ENCODE data around the gene MYBBP1A. TPM values are rescaled to one million over a fixed set of nuclear protein-coding genes. Genes with fewer than 3 reads are reported as not detected.

MYBBP1A gene
- total and polyA plus RNA-seq, 9 of the 15 experiments (the other 6 are each of a cell fraction or from before 2014, with no cell fraction given), result 2.0 to 114 (median 47.2) TPM

DNA sequence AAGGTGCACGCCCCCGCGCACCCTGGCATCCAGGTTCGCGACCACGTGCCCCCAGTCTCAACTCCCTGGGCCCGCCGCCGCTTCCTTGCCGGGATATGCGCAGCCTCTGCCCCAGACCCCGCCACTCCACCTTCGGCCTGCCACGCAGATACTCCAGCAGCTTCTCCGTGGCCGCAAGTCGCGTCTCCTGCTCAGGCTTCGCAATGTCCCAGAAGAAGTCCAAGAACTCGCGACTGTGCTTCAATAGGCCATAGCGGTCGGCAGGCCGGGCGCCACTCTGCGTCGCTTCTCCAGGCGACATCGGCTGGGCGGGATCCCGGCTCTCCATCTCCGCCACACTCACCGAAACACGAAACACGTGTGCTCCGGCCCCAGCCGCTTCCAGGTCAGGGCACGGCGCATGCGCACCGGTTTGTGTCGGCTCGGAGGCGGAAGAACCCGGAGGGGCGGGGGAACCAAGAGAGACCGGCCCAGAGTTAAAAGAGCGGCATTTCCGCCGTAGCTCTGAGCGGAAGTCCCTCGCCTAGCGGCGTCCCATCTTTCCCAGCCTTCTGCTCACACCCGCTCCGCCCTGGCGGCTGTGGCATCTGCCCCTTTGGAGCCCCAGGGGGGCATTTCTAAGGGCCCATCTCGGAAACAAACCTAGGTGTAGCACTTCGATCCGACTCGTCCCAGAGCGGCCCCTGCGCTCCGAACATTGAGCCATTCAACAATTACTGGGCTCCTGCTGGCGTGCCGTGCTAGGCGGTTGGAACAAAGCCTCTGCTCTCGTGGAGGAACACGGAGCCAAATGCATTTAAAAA lies at the start of gene MYBBP1A (continued):
- TF ChIP-seq, protein P1, sequence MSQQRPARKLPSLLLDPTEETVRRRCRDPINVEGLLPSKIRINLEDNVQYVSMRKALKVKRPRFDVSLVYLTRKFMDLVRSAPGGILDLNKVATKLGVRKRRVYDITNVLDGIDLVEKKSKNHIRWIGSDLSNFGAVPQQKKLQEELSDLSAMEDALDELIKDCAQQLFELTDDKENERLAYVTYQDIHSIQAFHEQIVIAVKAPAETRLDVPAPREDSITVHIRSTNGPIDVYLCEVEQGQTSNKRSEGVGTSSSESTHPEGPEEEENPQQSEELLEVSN (IDR thresholded peaks at IDR 0.05; ENCODE audit: borderline replicate concordance in 1 of 2, extremely low read depth in 1 of 2, insufficient read depth in 1 of 2, insufficient read length in 1 of 2, low read depth in 1 of 2, low read length in 1 of 2, poor library complexity in 1 of 2, severe bottlenecking in 1 of 2), result peak; percentile 65 to 87
- TF ChIP-seq NFE2 (IDR thresholded peaks at IDR 0.05; ENCODE audit: low read depth) (no peak), KLF1 (tag; IDR thresholded peaks at IDR 0.05) (no peak), PCBP1 (IDR thresholded peaks at IDR 0.05; ENCODE audit: low read depth, low read length, poor library complexity, severe bottlenecking) (no peak), CAMTA2 (CRISPR knock-in tag; conservative IDR thresholded peaks at IDR 0.05) (no peak), WHSC1 (IDR thresholded peaks at IDR 0.05; ENCODE audit: low read length) (no peak), CCNT2 (IDR thresholded peaks at IDR 0.05; ENCODE audit: borderline replicate concordance, extremely low read depth, insufficient read length, low read depth, low read length) (peak; percentile 15), PHTF2 (CRISPR knock-in tag; IDR thresholded peaks at IDR 0.05) (no peak), ZNF57 (CRISPR knock-in tag; IDR thresholded peaks at IDR 0.05) (no peak), HIVEP1 (CRISPR knock-in tag; IDR thresholded peaks at IDR 0.05) (no peak), E2F3 (CRISPR knock-in tag; IDR thresholded peaks at IDR 0.05) (no peak), ZBTB17 (CRISPR knock-in tag; IDR thresholded peaks at IDR 0.05) (no peak), ZFP30 (CRISPR knock-in tag; IDR thresholded peaks at IDR 0.05; ENCODE audit: borderline replicate concordance) (no peak), ZNF644 (tag; IDR thresholded peaks at IDR 0.05; ENCODE audit: low read depth) (no peak)
- TF ChIP-seq, protein P2, sequence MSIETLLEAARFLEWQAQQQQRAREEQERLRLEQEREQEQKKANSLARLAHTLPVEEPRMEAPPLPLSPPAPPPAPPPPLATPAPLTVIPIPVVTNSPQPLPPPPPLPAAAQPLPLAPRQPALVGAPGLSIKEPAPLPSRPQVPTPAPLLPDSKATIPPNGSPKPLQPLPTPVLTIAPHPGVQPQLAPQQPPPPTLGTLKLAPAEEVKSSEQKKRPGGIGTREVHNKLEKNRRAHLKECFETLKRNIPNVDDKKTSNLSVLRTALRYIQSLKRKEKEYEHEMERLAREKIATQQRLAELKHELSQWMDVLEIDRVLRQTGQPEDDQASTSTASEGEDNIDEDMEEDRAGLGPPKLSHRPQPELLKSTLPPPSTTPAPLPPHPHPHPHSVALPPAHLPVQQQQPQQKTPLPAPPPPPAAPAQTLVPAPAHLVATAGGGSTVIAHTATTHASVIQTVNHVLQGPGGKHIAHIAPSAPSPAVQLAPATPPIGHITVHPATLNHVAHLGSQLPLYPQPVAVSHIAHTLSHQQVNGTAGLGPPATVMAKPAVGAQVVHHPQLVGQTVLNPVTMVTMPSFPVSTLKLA (conservative IDR thresholded peaks at IDR 0.05), result peak; percentile 98 to 99
- TF ChIP-seq, protein P3, sequence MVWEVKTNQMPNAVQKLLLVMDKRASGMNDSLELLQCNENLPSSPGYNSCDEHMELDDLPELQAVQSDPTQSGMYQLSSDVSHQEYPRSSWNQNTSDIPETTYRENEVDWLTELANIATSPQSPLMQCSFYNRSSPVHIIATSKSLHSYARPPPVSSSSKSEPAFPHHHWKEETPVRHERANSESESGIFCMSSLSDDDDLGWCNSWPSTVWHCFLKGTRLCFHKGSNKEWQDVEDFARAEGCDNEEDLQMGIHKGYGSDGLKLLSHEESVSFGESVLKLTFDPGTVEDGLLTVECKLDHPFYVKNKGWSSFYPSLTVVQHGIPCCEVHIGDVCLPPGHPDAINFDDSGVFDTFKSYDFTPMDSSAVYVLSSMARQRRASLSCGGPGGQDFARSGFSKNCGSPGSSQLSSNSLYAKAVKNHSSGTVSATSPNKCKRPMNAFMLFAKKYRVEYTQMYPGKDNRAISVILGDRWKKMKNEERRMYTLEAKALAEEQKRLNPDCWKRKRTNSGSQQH (CRISPR knock-in tag; IDR thresholded peaks at IDR 0.05), result no peak
- TF ChIP-seq, protein P4, sequence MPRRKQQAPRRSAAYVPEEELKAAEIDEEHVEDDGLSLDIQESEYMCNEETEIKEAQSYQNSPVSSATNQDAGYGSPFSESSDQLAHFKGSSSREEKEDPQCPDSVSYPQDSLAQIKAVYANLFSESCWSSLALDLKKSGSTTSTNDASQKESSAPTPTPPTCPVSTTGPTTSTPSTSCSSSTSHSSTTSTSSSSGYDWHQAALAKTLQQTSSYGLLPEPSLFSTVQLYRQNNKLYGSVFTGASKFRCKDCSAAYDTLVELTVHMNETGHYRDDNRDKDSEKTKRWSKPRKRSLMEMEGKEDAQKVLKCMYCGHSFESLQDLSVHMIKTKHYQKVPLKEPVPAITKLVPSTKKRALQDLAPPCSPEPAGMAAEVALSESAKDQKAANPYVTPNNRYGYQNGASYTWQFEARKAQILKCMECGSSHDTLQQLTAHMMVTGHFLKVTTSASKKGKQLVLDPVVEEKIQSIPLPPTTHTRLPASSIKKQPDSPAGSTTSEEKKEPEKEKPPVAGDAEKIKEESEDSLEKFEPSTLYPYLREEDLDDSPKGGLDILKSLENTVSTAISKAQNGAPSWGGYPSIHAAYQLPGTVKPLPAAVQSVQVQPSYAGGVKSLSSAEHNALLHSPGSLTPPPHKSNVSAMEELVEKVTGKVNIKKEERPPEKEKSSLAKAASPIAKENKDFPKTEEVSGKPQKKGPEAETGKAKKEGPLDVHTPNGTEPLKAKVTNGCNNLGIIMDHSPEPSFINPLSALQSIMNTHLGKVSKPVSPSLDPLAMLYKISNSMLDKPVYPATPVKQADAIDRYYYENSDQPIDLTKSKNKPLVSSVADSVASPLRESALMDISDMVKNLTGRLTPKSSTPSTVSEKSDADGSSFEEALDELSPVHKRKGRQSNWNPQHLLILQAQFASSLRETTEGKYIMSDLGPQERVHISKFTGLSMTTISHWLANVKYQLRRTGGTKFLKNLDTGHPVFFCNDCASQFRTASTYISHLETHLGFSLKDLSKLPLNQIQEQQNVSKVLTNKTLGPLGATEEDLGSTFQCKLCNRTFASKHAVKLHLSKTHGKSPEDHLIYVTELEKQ (CRISPR knock-in tag; IDR thresholded peaks at IDR 0.05), result no peak
- TF ChIP-seq, protein P5, sequence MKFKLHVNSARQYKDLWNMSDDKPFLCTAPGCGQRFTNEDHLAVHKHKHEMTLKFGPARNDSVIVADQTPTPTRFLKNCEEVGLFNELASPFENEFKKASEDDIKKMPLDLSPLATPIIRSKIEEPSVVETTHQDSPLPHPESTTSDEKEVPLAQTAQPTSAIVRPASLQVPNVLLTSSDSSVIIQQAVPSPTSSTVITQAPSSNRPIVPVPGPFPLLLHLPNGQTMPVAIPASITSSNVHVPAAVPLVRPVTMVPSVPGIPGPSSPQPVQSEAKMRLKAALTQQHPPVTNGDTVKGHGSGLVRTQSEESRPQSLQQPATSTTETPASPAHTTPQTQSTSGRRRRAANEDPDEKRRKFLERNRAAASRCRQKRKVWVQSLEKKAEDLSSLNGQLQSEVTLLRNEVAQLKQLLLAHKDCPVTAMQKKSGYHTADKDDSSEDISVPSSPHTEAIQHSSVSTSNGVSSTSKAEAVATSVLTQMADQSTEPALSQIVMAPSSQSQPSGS (CRISPR knock-in tag; IDR thresholded peaks at IDR 0.05), result no peak

All from K562 (cell line).